DND-41 (cell line): Measurements from ENCODE around the gene REPS1.

Experiments
- CTCF ChIP-seq: IDR thresholded peaks from 2 replicates; pipeline ENCODE4 v1.5.1; 2012; ENCODE audit warnings: borderline replicate concordance, low read length, moderate library complexity, mild to moderate bottlenecking; ENCODE audit not compliant: poor library complexity, severe bottlenecking; ENCODE audit errors: extremely low read depth
- EZH2 ChIP-seq: IDR thresholded peaks from 3 replicates; pipeline ENCODE4 v1.6.1; 2012; ENCODE audit warnings: borderline replicate concordance, low read depth, mild to moderate bottlenecking, moderate library complexity, low read length, inconsistent platforms; ENCODE audit not compliant: severe bottlenecking

GRCh38 chr6:138999949-139000725, 12.1 kb upstream of the REPS1 start:
- no peak for TF ChIP-seq CTCF
- no peak for TF ChIP-seq EZH2
